ENCODE data around the gene MPPED2. TPM values are rescaled to one million over a fixed set of nuclear protein-coding genes. Genes with fewer than 3 reads are reported as not detected.

The MPPED2 gene
- total and polyA plus RNA-seq, 3 donors from 2014 or later, result 5.0 to 13.4 (median 13.1) TPM

GRCh38 chr11:30567644-30568043 lies 18.5 kb downstream of the MPPED2 start:
- no peak overlapping the region for H3K27ac ChIP-seq
- intact Hi-C loops (cut with DNase I; ENCODE audit: low total_unique reads), result no loop called here
- WGBS, 2 donors, result 75 to 90% methylated on average over 1 of the region's 1 CpG
- H3K4me3 ChIP-seq, result no peak overlapping the region
- DNase-seq, result no peak
- peaks cover 5% of the 10 kb centered on the region for H3K4me1 ChIP-seq
- TF ChIP-seq CTCF (IDR thresholded peaks at IDR 0.05), result no peak
- H3K36me3 ChIP-seq (ENCODE audit: low read depth, missing control alignments), result no peaks in the 10 kb centered on the region
- H3K9me3 ChIP-seq, result no peaks in the 10 kb centered on the region
- no peaks in the 10 kb centered on the region for H3K27me3 ChIP-seq

- Histone ChIP-seq H3K27me3 (no peaks in the 10 kb centered on the region), H3K36me3 (ENCODE audit: low read depth, missing control alignments) (no peaks in the 10 kb centered on the region), H3K9me3 (no peaks in the 10 kb centered on the region), H3K27ac (no peak overlapping the region), H3K4me1 (peaks cover 5% of the 10 kb centered on the region), H3K4me3 (no peak overlapping the region)
- intact Hi-C loops (cut with DNase I; ENCODE audit: low total_unique reads), result no loop called here
- DNase-seq, result no peak
- 58 to 70% methylated on average over 5 of the region's 5 CpGs for WGBS, 2 donors
- no peak for TF ChIP-seq CTCF (IDR thresholded peaks at IDR 0.05)
- no peak for TF ChIP-seq POLR2A (IDR thresholded peaks at IDR 0.05)
Observed at GRCh38 chr11:30567120-30567519, 19.0 kb downstream of the MPPED2 start.

GRCh38 chr11:30566482-30566881 lies 19.7 kb downstream of the MPPED2 start:
- intact Hi-C loops (cut with DNase I; ENCODE audit: low total_unique reads), result no loop called here
- Histone ChIP-seq H3K4me1 (peaks cover 5% of the 10 kb centered on the region), H3K4me3 (no peak overlapping the region), H3K36me3 (ENCODE audit: low read depth, missing control alignments) (no peaks in the 10 kb centered on the region), H3K27ac (no peak overlapping the region), H3K9me3 (no peaks in the 10 kb centered on the region), H3K27me3 (no peaks in the 10 kb centered on the region)
- no peak for DNase-seq
- WGBS, 2 donors, result 85 to 90% methylated on average over 3 of the region's 3 CpGs
- no peak for TF ChIP-seq POLR2A (IDR thresholded peaks at IDR 0.05)
- no peak for TF ChIP-seq CTCF (IDR thresholded peaks at IDR 0.05)

GRCh38 chr11:30565027-30565426 lies 21.1 kb downstream of the MPPED2 start:
- Histone ChIP-seq H3K4me3 (no peak overlapping the region), H3K9me3 (no peaks in the 10 kb centered on the region), H3K27me3 (no peaks in the 10 kb centered on the region), H3K27ac (no peak overlapping the region), H3K4me1 (peaks cover 12% of the 10 kb centered on the region), H3K36me3 (ENCODE audit: low read depth, missing control alignments) (no peaks in the 10 kb centered on the region)
- no peak for TF ChIP-seq POLR2A (IDR thresholded peaks at IDR 0.05)
- TF ChIP-seq CTCF (IDR thresholded peaks at IDR 0.05), result no peak
- intact Hi-C loops (cut with DNase I; ENCODE audit: low total_unique reads), result no loop called here
- WGBS, 2 donors, result 62 to 69% methylated on average over 10 of the region's 10 CpGs
- no peak for DNase-seq

- DNase-seq, result no peak
- 96 to 100% methylated on average over 1 of the region's 1 CpG for WGBS, 2 donors
- intact Hi-C loops (cut with DNase I; ENCODE audit: low total_unique reads), result no loop called here
- Histone ChIP-seq H3K27ac (no peak overlapping the region), H3K27me3 (no peaks in the 10 kb centered on the region), H3K4me3 (no peak overlapping the region), H3K4me1 (peaks cover 7% of the 10 kb centered on the region), H3K36me3 (ENCODE audit: low read depth, missing control alignments) (no peaks in the 10 kb centered on the region), H3K9me3 (no peaks in the 10 kb centered on the region)
- TF ChIP-seq POLR2A (IDR thresholded peaks at IDR 0.05) (no peak), CTCF (IDR thresholded peaks at IDR 0.05) (no peak)
Observed at GRCh38 chr11:30561691-30562415, 24.3 kb downstream of the MPPED2 start.
